NCI-H82 treated with DMSO at 0.1 percent for 48 hours (cell line): Measurements from ENCODE around the gene IL1RL1.
"Not testable (repeated sequence)": the region's sequence is repeated elsewhere in the genome, so short reads cannot be mapped to it uniquely, and the experiment has no call there.

Experiments
- DNase-seq: peaks from one replicate; lab custom pipeline; 2025; ENCODE audit not compliant: unreplicated experiment; lab: John Stamatoyannopoulos, UW

The IL1RL1 gene

DNA sequence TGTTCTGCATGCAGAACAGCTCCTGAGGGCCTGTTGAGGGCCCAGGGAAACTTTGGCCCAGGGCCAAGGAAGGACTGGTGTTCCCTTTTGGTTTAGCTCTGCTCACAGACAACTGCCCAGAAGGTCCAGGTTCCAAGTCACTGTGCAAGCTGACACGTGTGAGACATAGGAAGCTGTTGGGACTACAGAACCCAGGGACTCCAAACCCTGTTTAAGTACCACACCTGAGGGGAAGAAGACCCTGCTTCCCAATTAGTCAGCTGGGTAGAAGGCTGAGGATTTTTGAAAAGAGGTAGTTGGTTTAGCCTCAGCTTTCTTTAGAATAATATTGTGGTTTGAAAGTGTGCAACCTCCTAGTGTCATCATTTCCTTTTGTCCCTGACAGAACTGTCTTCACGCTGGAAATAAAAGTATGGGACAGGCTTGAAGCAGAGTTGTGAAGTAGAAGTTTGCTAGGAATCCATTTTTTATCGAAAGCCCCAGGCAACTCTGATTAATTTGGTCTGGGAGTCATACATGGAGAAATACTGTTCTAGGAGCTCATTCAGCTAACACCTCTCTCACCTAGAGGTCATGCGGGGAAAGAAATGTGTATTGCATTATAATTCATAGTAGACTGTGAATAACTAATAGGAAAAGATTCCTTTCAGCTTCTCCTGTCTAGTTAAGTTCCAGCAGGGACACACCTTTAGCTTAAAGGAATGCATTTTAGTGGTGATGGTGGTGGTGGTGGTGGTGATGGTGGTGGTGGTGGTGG is 19.9 kb upstream of the IL1RL1 start:
- DNase-seq: no peak

DNA sequence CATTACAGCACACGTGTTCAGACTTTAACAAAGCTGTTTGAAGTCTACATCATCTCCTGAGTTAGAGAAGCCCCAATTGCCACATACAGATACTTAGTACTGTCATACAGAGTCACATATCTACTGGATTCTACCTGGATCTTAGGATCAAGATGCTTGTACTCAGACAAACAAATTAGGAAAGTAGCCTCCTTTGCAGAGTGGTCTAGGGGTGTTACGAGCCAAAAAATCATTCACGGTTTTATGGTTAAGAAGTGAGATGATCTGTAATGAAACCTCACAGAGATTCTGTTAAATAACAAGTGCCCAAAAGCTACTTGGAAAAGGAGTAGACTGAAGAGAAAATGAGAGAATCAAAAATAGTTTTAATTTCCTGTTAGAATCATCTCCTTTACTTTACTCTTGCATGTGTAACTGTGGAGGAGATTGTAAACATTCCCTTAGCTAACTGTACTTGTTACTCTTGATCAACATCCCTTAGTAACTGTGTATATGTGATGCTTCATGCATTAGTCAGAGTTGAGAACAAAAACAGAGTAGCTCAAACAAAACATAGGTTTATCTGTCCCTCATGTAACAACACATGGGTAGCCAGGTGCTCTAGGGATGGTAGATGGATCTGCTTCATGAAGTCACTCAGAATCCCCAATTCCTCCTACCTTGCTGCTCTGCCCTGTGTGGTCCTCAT is 16.4 kb upstream of the IL1RL1 start:
- DNase-seq: no peak

DNA sequence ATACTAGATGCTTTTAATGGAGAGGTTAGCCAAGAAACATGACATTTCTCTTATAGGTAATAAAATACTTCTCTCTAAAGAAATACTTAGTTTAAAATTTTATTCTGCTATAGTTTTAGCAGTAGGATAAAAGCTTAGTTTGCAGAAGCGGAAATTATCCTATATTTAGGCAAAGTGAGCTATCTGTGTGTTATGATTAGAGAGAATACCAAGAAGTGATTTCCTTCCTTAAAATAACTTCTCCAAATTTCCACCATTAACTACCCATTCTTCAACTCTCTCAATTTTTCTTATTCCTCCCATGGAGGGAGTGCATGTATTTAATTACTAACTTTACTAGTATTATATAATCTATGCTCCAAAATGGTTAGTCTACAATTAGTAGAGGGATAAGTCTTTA is 15.8 kb upstream of the IL1RL1 start:
- DNase-seq: no peak

DNA sequence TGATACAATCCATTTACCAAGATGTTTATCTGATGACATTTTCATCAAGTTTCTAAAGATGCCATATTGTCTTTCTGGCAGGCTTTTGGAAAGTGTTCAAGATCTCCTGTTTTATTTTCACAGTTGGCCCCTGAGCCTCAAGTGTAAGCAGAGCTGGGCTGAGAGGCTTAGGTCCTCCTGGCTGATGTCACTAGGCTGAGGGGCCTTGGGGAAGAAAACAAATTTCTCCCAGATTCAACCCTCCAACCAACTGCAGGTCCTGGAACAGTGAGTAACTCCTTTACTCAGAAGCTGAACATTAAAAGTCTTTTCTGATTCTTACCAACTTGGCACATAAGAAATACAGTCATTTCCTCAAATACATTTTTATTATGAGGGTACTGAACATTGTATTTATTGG is 14.9 kb upstream of the IL1RL1 start:
- DNase-seq: no peak

DNA sequence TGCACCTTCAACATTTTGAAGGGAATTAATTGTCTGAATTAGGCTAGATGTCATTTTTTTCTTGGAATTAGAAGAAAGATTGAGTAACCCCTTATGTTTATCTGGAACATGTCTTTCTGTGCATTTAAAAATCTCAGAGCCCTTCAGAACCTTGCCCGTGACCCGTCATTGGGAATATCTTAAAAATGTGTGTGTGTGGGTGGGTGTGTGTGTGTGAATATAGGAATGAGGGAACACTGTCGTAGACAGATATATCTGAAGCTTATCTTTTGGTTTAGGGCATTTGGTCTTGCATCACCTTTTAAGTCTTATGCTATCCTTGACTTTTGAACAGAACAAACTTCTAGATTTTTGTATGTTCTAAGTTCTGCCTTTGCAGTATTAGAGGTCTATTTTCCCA is 13.5 kb upstream of the IL1RL1 start:
- DNase-seq: no peak

DNA sequence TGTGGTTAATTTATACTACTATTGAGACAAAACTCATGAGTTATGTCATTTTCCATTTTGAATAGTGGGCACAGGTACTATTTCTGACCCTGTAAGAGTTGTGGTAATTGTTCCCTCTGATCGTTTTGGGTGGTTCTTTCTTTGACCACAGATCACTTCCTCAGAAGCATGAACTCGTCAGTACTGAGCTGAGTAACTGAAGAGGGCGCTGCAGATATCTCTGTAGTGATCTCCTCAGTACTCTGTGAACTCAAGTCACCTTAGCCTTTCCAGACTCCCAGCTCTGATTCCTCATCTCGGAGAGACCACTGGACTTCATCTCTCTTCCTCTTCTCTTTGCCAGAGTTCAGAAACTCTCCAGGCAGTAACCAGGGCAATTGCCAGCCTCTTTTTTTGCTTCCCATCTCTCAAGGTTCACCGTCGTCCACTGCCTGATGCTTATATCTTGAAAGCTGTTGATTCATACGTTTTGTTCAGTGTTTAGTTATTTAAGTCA is 9.4 kb upstream of the IL1RL1 start:
- DNase-seq: peak; percentile 0

DNA sequence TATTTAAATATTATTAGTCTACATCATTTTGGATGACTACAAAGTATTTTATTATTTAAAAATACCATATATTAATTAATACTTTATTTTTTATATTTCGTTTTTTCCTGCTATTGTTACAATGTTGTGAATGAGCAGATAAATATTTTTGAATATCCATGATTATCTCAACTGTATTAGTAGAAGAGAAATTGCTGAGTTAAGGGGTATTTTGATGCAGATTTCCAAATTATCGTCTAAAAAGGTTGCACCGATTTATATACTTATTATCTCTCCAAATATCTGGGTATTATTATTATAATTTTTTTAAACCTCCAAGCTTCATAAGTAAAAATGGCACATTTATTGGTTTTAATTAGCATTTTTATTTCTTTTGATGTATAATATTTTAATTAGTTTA is 8.9 kb upstream of the IL1RL1 start:
- no peak for DNase-seq

DNA sequence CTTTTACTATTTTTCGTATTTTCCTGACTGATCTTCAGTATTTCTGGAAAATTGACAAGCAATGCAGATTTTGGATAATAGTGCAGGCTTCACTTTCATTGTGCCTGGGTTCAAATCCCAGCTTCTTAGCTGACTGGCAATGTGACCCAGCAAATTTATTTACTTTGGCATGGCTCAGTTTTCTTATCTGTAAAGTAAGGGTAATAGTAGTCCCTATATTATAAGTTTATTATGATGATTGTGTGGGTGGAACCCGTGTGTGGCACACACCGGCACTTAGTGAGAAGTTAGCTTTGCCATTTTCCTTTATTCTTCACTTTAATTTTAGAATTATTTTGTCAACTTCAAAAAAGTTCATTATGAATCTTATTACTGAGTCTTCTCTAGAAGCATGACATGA is 7.8 kb upstream of the IL1RL1 start:
- no peak for DNase-seq

DNA sequence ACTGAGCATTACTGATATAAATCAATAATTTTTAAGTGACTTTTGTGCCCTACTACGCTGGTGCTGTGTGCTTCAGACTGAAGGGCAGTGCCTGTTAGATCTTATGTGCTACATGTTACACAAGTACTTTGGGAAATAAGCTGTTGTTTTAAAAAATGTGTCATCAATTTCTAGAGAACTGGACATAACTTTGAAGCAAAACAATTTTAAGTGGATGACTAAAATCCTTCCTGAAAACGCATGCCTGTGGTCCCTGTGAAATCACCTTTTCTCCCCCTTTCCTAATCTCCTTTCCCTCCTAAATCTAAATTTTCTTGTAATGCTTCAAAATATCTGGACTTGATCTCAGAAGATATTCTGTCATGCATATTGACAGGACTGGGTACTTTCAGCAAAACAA is 7.1 kb upstream of the IL1RL1 start:
- DNase-seq: no peak

DNA sequence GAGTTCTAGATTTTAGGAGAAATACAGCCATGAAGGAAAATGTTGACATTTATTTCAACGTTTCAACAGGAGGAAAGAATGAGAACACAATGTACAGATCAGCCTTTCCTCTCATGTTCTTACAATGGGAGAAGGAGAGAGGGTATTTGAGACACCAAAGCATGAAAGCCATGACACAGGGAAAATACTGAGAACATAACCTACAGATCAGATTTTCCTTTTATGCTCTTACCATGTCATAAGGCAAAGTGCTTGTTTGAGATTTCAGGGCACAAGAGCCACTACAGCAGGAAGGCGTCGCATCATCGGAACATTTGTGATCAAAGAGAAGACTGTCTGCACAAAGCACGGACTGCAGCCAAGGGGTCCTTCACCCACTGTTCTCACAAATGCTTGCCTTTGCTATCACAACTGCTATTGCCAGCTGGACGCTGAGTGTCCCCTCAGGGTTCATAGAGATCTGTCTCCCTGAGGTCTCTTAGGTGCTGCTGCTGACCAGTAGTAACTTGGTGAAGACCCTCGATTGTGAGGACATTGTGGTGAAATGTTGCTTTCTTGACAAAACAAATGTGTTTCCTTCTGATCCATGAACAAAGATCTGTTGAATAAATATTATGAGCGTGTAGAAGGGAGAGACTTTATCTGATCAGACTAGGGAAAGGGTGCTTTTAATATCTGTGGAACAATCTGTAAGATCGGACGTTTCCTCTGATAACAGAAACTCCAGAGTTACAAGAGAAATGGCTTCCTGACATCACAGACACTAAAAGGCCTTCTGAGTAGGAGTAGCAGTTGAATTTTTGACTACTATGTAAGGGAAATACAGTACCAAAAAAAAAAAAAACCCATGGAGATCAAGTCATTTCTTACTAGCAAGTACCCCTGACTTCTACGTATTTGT is 6.4 kb upstream of the IL1RL1 start:
- DNase-seq: no peak

DNA sequence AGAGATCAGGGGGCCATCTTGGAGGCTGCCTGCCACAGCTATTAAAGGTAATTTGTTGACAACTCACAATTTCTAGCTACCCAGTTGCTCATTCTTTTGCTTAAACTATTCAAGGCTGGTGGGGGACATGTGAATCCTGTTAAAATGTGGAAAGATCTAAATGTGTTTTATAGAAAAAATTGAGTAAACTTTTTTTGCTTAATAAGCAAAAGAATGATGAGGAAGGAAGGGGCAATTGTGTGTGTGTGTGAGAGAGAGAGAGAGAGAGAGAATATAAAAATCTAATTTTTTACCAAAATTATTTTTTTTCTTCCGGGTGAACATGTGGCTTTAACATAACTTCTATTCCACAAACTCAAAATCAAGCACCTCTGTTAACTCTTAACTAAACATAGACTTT is 5.2 kb upstream of the IL1RL1 start:
- no peak for DNase-seq

DNA sequence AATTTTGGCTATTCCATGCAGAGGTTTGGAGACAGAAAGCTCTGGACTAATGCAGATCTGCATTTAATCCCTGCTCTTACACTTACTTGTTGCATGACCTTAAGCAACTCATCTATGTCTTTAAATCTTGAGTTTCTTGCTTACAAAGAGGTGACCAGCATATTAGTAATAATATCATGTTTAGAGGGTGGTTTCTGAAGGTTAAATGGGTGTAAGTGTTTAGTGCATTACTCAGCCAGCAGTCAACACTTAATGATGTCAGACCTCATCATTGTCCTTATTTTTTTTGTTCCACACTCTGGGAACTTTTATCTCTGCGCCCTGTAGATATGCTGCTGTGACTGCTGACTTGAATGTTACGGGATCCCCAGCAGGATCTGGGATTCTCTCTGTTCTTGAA is 1.7 kb downstream of the IL1RL1 start:
- DNase-seq: no peak

DNA sequence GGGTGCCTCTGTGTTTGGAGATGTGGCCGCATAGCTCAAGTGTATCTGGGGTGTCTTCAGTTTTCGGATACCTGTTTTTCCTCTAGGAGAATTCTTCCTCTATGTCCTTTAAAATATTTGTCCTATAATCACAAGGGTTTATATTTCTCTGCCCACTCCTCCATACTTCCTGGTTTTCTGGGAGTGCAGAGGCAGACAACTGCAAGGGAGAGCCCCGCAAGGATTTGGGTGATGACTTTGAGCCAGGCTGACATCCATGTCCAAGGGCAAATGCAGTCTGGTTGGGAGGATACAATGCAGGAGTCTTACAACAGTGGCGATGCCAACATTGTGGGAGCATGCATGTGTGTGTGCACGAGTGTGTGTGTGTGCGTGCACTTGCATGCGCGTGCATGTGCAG is 2.1 kb downstream of the IL1RL1 start:
- no peak for DNase-seq

DNA sequence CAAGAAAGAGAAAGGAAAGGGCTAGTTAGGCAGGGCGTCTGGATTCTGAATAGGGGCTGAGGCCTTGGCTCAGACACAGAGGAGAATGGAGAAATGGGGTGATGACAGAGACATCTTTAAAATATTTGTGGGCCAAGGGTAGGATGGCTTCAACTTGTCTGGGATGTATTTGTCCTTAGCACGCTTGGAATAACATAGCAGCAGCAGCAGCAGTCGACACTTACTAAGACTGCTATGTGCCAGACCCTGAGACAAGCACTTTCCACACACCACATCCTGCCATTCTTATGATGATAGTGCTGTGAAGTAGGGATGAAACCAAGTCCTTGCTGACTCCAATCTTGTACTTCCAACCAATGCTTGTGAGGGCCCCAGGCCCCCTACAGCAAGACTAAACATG is 2.6 kb downstream of the IL1RL1 start:
- DNase-seq: no peak

DNA sequence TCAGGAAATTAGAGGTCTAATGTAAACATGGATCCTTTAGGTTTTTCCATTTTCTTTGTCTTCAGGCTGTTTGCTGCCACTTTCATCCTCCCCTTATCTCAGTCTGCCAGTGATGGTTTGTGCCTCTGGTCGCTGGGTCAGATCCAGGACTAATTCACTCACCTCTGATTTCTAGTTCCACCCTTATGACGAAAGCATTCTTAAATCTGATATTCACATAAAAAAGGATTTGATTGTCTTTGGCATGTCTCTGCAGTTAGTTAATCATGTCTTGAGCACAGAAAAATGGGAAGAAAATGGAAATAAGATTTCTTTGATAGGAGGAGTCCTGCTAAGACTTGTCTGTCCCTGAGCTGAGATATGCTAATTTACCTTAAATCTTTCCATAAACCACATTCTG is 4.6 kb downstream of the IL1RL1 start:
- DNase-seq: no peak

DNA sequence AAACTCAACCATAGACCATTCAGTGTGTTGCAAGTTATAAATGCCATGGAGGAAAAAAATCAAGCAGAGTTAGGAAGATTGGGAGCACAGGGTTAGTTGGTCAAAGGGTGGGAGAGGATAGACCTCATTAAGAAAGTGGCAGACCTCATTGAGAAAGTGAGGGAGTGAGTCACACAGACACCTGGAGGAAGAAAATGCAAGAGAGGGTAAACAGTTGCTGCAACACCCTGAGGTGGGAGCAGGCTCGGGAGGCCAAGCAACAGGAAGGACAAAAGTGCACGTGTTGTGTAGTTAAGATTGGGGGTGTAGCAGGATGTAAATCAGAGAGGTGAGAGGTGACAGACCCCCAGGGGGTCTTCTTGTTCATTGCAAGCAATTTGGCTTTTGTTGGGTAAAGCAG is 6.4 kb downstream of the IL1RL1 start:
- no peak for DNase-seq

DNA sequence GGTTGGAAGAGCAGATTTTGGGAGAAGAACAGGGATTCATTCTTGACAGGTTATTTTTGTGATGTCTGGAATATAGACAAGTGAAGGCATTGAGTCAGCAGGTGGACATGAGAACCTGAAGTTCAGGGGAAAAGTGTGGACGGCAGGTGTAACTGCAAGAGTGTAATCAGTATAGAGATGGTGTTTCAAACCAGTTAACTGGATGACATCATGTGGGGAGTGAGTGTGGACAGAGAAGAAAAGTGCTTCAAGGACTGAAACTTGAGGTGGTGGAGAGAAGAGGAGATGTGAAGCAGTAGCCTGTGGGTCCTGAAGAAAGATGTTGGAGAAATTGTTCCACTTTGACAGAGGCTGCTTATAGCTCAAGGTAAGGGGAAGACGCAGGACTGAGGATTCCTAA is 7.1 kb downstream of the IL1RL1 start:
- no peak for DNase-seq

DNA sequence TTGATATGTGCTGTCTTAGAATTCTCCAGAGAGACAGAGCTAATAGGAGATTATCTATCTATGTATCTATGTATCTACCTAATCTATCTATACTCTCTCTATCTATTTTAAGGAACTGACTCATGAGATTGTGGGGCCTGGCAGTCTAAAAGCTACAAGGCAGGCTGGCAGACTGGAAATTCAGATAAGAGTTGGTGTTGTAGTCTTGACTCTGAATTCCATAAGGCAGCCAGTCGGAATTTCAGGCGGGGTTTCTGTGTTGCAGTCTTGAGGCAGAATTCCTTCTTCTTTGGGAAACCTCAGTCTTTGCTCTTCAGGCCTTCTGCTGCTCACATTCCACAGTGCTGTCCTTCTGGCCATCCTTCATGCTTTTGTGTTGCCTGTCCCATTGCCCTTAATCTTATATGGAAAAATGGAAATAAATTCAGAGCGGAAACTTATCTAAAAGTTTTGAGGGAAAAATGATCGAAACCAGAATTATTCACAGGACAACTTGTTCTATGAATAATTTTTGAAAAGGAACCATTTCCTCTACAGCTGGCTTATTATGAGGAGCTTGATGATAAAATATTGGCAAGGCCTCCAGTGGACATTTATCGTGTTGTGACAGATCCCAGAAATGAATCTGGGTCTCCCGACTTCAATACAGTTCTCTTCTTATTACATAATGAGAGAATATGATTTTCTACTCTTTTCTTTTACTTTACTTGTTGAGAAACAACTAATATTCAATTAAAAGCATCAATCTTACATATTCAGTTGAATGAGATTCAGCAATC is 10.8 kb downstream of the IL1RL1 start:
- DNase-seq: no peak

DNA sequence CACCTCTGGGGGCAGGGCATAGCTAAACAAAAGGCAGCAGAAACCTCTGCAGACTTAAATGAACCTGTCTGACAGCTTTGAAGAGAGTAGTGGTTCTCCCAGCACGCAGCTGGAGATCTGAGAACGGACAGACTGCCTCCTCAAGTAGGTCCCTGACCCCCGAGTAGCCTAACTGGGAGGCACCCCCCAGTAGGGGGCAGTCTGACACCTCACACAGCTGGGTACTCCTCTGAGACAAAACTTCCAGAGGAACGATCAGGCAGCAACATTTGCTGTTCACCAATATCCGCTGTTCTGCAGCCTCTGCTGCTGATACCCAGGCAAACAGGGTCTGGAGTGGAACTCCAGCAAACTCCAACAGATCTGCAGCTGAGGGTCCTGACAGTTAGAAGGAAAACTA is 13.6 kb downstream of the IL1RL1 start:
- not testable (repeated sequence) for DNase-seq

DNA sequence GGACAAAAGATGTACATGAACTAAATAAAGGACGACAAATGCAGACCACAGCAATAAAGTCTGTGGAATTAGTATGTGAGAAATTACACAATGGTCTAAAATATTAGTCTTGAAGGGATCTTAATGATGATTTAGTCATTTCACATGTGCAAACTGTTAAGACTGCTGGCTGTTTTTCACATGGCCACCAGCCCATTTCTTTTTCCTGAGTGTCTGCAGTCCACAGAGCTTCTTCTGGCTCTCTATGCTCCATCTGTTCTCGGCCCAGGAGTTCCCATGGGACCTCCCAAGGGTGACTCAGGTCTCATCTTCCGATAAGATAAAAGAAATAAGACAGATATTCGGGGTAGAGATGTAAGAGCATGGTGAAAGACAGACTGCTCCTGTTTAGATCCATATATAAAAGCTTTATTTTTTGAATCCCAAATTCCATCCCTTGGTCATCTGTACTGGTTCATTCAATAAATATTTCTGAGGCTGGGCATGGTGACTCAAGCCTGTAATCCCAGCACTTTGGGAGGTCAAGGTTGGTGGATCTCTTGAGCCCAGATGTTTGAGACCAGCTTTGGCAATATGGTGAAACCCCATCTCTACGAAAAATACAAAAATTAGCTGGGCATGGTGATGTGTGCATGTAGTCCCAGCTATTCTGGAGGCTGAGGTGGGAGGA is 20.1 kb downstream of the IL1RL1 start:
- no peak for DNase-seq
